KMS-11 (cell line): Measurements from ENCODE around the gene PLAGL2.

ENCODE experiments used
- H2AFZ ChIP-seq: fragments of 200-600 bp; sonication (generic); 2 replicates; pipeline ENCODE4 v1.6.1; 2016; ENCODE audit warnings: antibody characterized with exemption, mixed run types, low read depth
- H3K27ac ChIP-seq: fragments of 200-600 bp; sonication (generic); 2 replicates; pipeline ENCODE4 v1.6.1; 2016; ENCODE audit warnings: mild to moderate bottlenecking, mixed run types
- H3K27me3 ChIP-seq: fragments of 200-600 bp; sonication (generic); 2 replicates; pipeline ENCODE4 v1.6.1; 2017; ENCODE audit warnings: mild to moderate bottlenecking, low read depth, mixed run types, moderate library complexity; ENCODE audit not compliant: insufficient read depth
- H3K36me3 ChIP-seq: fragments of 200-600 bp; sonication (generic); 2 replicates; pipeline ENCODE4 v1.6.1; 2017; ENCODE audit warnings: mild to moderate bottlenecking, mixed run types; ENCODE audit not compliant: insufficient read depth
- H3K4me1 ChIP-seq: fragments of 200-600 bp; sonication (generic); 2 replicates; pipeline ENCODE4 v1.6.1; 2016; ENCODE audit warnings: mild to moderate bottlenecking, low read depth, mixed run types; ENCODE audit not compliant: poor library complexity, severe bottlenecking
- H3K4me2 ChIP-seq: fragments of 200-600 bp; sonication (generic); 2 replicates; pipeline ENCODE4 v1.7.0; 2016; ENCODE audit warnings: mild to moderate bottlenecking, mixed run types
- H3K4me3 ChIP-seq: fragments of 200-600 bp; sonication (generic); IDR thresholded peaks from 2 replicates; pipeline ENCODE4 v1.6.1; 2017; ENCODE audit warnings: low read depth, low read length, mixed read lengths; ENCODE audit not compliant: insufficient read depth
- H3K79me2 ChIP-seq: fragments of 200-600 bp; sonication (generic); 2 replicates; pipeline ENCODE4 v1.6.1; 2016; ENCODE audit warnings: low read depth, mixed run types; ENCODE audit not compliant: insufficient read depth
- H3K9ac ChIP-seq: fragments of 200-600 bp; sonication (generic); 2 replicates; pipeline ENCODE4 v1.6.1; 2016; ENCODE audit warnings: mild to moderate bottlenecking, mixed run types
- H4K20me1 ChIP-seq: fragments of 200-600 bp; sonication (generic); 2 replicates; pipeline ENCODE4 v1.6.1; 2016; ENCODE audit warnings: mild to moderate bottlenecking, mixed run types; ENCODE audit not compliant: insufficient read depth
- CTCF ChIP-seq: fragments of 200-600 bp; sonication (generic); conservative IDR thresholded peaks from 2 replicates; pipeline ENCODE4 v1.6.1; 2017; ENCODE audit warnings: low read depth, mild to moderate bottlenecking, antibody characterized with exemption, low read length, moderate library complexity, mixed read lengths

PLAGL2 gene

GRCh38 chr20:32229251-32229747 is 21.8 kb upstream of the PLAGL2 start:
- Histone ChIP-seq H3K4me2 (no peak overlapping the region), H3K79me2 (no peaks in the 10 kb centered on the region), H3K27ac (no peak overlapping the region), H2AFZ (no peak overlapping the region), H3K27me3 (no peaks in the 10 kb centered on the region), H3K4me1 (peaks cover 17% of the 10 kb centered on the region), H3K4me3 (no peak overlapping the region), H3K9ac (no peak overlapping the region), H3K36me3 (no peaks in the 10 kb centered on the region; the same call in 1 of the 2 replicates), H4K20me1 (no peaks in the 10 kb centered on the region)
- no peak for TF ChIP-seq CTCF

- Histone ChIP-seq H4K20me1 (no peaks in the 10 kb centered on the region), H3K27ac (no peak overlapping the region), H3K36me3 (no peaks in the 10 kb centered on the region; the same call in 1 of the 2 replicates), H3K27me3 (no peaks in the 10 kb centered on the region), H3K9ac (no peak overlapping the region), H2AFZ (no peak overlapping the region), H3K4me1 (peaks cover 17% of the 10 kb centered on the region), H3K79me2 (no peaks in the 10 kb centered on the region), H3K4me3 (no peak overlapping the region), H3K4me2 (no peak overlapping the region)
- TF ChIP-seq CTCF: no peak
These were observed 20.5 kb upstream of the PLAGL2 start for GRCh38 chr20:32227744-32228688.

DNA sequence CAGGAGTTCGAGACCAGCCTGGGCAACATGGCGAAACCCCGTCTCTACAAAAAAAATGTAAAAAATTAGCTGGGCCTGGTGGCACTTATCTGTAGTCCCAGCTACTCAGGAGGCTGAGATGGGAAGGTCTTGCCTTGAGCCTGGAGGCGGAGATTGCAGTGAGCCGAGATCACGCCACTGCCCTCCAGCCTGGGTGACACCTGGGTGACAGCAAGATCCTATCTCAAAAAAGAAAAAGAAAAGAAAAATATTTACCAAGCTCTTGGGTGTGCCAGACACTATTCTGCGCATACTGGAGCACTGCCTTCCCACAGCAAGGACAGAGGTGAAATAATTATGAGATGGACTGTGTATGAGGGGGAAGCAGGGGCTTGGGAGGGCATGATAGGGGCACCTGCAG is 19.8 kb upstream of the PLAGL2 start:
- no peaks in the 10 kb centered on the region for H3K79me2 ChIP-seq
- H3K4me3 ChIP-seq: no peak overlapping the region
- no peaks in the 10 kb centered on the region; the same call in 1 of the 2 replicates for H3K36me3 ChIP-seq
- no peaks in the 10 kb centered on the region for H4K20me1 ChIP-seq
- no peak overlapping the region for H2AFZ ChIP-seq
- H3K4me1 ChIP-seq: peaks cover 11% of the 10 kb centered on the region
- H3K9ac ChIP-seq: no peak overlapping the region
- no peak overlapping the region for H3K27ac ChIP-seq
- no peaks in the 10 kb centered on the region for H3K27me3 ChIP-seq
- TF ChIP-seq CTCF: no peak
- no peak overlapping the region for H3K4me2 ChIP-seq

DNA sequence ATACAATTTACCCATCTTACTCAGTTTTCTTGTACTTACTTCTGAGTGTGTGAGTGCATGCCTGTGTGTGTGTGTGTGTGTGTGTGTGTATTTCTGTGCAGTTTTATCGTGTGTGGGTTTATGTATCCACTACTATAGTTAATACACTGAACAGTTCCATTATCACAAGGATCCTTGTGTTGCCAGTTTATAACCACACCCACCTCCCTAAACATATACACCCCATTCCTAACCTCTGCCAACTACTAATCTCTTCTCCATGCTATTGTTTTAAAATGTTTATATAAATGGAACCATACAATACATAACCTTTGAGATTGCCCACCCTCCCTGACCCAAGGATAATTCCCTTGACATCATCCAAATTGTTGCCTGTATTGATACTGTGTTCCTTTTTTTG is 18.8 kb upstream of the PLAGL2 start:
- Histone ChIP-seq H4K20me1 (no peaks in the 10 kb centered on the region), H3K79me2 (no peaks in the 10 kb centered on the region), H3K27me3 (no peaks in the 10 kb centered on the region), H3K27ac (no peak overlapping the region), H3K9ac (no peak overlapping the region), H3K4me2 (no peak overlapping the region), H3K4me3 (no peak overlapping the region), H3K36me3 (no peaks in the 10 kb centered on the region; the same call in 1 of the 2 replicates), H3K4me1 (peaks cover 2% of the 10 kb centered on the region), H2AFZ (no peak overlapping the region)
- no peak for TF ChIP-seq CTCF
